B cell (primary cell): ENCODE results near the gene DNAH3.

ENCODE experiments used
- EZH2 ChIP-seq: IDR thresholded peaks from 2 replicates; pipeline ENCODE4 v1.6.1; 2012; ENCODE audit warnings: borderline replicate concordance, low read depth, mild to moderate bottlenecking, moderate library complexity, low read length; ENCODE audit not compliant: insufficient read depth, poor library complexity, severe bottlenecking
- TF ChIP-seq, protein P1 (sequence below): fragments of 200-600 bp; IDR thresholded peaks from one replicate; pipeline ENCODE4 v1.8.0; 2022; ENCODE audit warnings: antibody characterized with exemption, mild to moderate bottlenecking

DNA sequence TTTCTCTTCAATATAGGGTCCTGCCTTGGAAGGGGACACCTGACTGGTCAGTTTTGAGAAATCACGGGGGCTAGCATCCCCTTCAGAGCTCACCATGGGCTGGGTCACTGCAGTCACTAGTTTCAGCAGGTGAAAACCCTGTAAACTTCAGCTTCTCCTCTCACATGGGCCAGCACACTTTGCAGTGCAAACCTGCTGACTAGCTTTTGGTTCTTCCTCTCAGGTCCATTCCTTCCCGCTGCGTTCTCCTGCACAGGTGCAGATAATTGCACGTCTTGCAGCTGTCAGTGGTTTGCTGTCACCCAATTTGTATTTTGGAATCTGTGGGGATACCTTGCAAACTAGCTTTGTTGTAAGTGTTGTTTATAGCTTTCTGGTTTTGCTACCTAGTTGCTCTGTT lies 154.9 kb downstream of the DNAH3 start:
- TF ChIP-seq EZH2: no peak
- TF ChIP-seq, protein P1, sequence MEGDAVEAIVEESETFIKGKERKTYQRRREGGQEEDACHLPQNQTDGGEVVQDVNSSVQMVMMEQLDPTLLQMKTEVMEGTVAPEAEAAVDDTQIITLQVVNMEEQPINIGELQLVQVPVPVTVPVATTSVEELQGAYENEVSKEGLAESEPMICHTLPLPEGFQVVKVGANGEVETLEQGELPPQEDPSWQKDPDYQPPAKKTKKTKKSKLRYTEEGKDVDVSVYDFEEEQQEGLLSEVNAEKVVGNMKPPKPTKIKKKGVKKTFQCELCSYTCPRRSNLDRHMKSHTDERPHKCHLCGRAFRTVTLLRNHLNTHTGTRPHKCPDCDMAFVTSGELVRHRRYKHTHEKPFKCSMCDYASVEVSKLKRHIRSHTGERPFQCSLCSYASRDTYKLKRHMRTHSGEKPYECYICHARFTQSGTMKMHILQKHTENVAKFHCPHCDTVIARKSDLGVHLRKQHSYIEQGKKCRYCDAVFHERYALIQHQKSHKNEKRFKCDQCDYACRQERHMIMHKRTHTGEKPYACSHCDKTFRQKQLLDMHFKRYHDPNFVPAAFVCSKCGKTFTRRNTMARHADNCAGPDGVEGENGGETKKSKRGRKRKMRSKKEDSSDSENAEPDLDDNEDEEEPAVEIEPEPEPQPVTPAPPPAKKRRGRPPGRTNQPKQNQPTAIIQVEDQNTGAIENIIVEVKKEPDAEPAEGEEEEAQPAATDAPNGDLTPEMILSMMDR: no peak
